ENCODE measurements around the gene EBF4.

DNA sequence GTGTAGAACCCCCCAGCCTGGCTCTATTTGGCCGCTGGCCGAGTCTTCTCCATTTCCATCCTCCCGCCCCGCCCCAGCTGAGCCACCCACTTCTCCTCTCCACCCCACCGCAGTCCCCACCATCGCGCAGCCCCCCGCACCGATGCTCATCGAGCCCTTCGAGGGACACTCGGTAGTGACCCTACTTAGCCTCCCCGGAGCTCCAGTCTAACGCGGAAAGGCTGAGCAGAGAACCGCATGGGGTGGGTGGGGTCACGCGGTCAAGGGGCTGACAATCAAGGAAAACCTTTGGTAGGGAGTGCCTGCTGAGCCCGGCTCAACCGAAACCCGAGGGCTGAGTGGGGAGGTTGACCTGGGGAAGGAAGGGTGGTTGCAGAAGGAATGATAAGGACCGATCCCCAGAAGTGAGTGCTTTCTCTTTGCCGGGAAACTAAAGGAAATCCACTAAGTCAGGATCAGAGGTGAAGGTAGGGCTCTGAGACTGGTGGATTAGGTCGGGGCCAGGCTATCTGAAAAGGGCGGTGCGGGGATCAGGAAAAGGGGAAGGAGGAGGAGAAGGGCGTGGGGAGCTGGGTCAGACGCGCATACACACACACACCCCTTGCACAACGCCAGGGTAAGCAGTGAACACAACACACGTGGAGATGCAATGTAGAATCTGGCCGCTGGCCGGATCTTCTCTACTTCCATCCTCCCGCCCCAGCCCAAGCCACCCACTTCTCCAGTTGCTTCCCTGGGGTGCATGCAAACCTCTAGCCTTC, 58.1 kb downstream of the EBF4 start:
- TF ChIP-seq POLR2A (IDR thresholded peaks at IDR 0.05), result no peak
- TF ChIP-seq, protein P1, sequence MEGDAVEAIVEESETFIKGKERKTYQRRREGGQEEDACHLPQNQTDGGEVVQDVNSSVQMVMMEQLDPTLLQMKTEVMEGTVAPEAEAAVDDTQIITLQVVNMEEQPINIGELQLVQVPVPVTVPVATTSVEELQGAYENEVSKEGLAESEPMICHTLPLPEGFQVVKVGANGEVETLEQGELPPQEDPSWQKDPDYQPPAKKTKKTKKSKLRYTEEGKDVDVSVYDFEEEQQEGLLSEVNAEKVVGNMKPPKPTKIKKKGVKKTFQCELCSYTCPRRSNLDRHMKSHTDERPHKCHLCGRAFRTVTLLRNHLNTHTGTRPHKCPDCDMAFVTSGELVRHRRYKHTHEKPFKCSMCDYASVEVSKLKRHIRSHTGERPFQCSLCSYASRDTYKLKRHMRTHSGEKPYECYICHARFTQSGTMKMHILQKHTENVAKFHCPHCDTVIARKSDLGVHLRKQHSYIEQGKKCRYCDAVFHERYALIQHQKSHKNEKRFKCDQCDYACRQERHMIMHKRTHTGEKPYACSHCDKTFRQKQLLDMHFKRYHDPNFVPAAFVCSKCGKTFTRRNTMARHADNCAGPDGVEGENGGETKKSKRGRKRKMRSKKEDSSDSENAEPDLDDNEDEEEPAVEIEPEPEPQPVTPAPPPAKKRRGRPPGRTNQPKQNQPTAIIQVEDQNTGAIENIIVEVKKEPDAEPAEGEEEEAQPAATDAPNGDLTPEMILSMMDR (IDR thresholded peaks at IDR 0.05), result no peak

All from prostate gland (tissue), 2 donors.